Keratinocyte (primary cell): ENCODE results near the gene ANTXR2. TPM values are rescaled to one million over a fixed set of nuclear protein-coding genes. Genes with fewer than 3 reads are reported as not detected.
"Not testable (repeated sequence)": the region's sequence is repeated elsewhere in the genome, so short reads cannot be mapped to it uniquely, and the experiment has no call there.

Experiments used
- DNase-seq: peaks from one replicate; pipeline ENCODE4 v3.0.0-alpha.2; 2011; ENCODE audit warnings: low read depth, missing footprints, low spot score
- FAIRE-seq: peaks from 2 replicates; lab custom pipeline; 2011; peaks lifted over from hg19 to GRCh38; lab: Jason Lieb, UNC
- H2AFZ ChIP-seq: 2 replicates; pipeline ENCODE4 v1.6.0; 2012; ENCODE audit warnings: low read length, control low read depth, inconsistent platforms; ENCODE audit not compliant: control insufficient read depth
- H3K27ac ChIP-seq: 2 replicates; pipeline ENCODE4 v1.5.1; 2011; ENCODE audit warnings: low read length; ENCODE audit not compliant: control insufficient read depth, insufficient read depth
- H3K27me3 ChIP-seq: 3 replicates; pipeline ENCODE4 v1.6.0; 2011; ENCODE audit warnings: low read length; ENCODE audit not compliant: control insufficient read depth, insufficient read depth; ENCODE audit errors: extremely low read depth
- H3K36me3 ChIP-seq, 2 experiments: 2 replicates in 1 of 2; 3 replicates in 1 of 2; pipeline ENCODE4 v1.5.1; 2011; ENCODE audit warnings: low read length in 2 of 2, mild to moderate bottlenecking in 1 of 2; ENCODE audit not compliant: control insufficient read depth in 2 of 2, insufficient read depth in 2 of 2; ENCODE audit errors: extremely low read depth in 1 of 2
- H3K4me1 ChIP-seq: 3 replicates; pipeline ENCODE4 v1.5.1; 2011; ENCODE audit warnings: low read length; ENCODE audit not compliant: control insufficient read depth, insufficient read depth; ENCODE audit errors: extremely low read depth
- H3K4me2 ChIP-seq: 3 replicates; pipeline ENCODE4 v1.6.0; 2011; ENCODE audit warnings: low read depth, low read length; ENCODE audit not compliant: control insufficient read depth, insufficient read depth; ENCODE audit errors: extremely low read depth
- H3K4me3 ChIP-seq, 3 experiments: fragments of 200-600 bp in 1 of 3; sonication (generic) in 1 of 3; 2 replicates in 2 of 3; 3 replicates in 1 of 3; pipeline ENCODE4 v1.5.1; 2011 to 2016; ENCODE audit warnings: low read length in 3 of 3, mild to moderate bottlenecking in 3 of 3, control low read depth in 2 of 3, inconsistent platforms in 1 of 3, low read depth in 1 of 3, mixed read lengths in 1 of 3, mixed run types in 1 of 3, moderate library complexity in 1 of 3; ENCODE audit not compliant: control insufficient read depth in 2 of 3, insufficient read depth in 2 of 3; ENCODE audit errors: extremely low read depth in 1 of 3
- H3K79me2 ChIP-seq: 2 replicates; pipeline ENCODE4 v1.6.0; 2012; ENCODE audit warnings: low read length; ENCODE audit not compliant: control insufficient read depth, insufficient read depth
- H3K9ac ChIP-seq: 3 replicates; pipeline ENCODE4 v1.6.0; 2011; ENCODE audit warnings: low read length; ENCODE audit not compliant: control insufficient read depth, insufficient read depth; ENCODE audit errors: extremely low read depth
- H3K9me1 ChIP-seq: 3 replicates; pipeline ENCODE4 v1.6.0; 2011; ENCODE audit warnings: low read length; ENCODE audit not compliant: control insufficient read depth, insufficient read depth; ENCODE audit errors: extremely low read depth
- H3K9me3 ChIP-seq: 2 replicates; pipeline ENCODE4 v1.5.1; 2012; ENCODE audit warnings: low read depth, low read length; ENCODE audit not compliant: control insufficient read depth
- H4K20me1 ChIP-seq: 3 replicates; pipeline ENCODE4 v1.6.0; 2011; ENCODE audit warnings: low read length; ENCODE audit not compliant: control insufficient read depth, insufficient read depth; ENCODE audit errors: extremely low read depth
- EZH2 ChIP-seq: IDR thresholded peaks from one replicate; pipeline ENCODE4 v1.6.1; 2012; ENCODE audit warnings: inconsistent platforms, mild to moderate bottlenecking, low read length, moderate library complexity
- dilution Hi-C: fragments of 300-500 bp; cut with MboI; formaldehyde crosslinking; loops from one replicate; pipeline ENCODE4 v1.7.0; 2020; ENCODE audit warnings: low sequenced_read_pairs; ENCODE audit not compliant: extremely low pct_ligation_motif_present
- polyA plus RNA-seq, 5 experiments: library from polyadenylated mRNA; depleted of rRNA in 3 of 5; stranded (reverse) in 3 of 5; stranded (forward) in 1 of 5; unstranded in 1 of 5; fragments of >200 nt; gene quantifications; 1 replicate in 1 of 5; 2 replicates in 3 of 5; 3 replicates in 1 of 5; pipeline versions ENCODE4 v1.2.1 to v1.2.3, GENCODE V29; 2011 to 2012; ENCODE audit warnings: missing spikeins in 2 of 5, low read depth in 1 of 5, low replicate concordance in 1 of 5
- TF ChIP-seq, protein P1 (sequence below), 3 experiments: IDR thresholded peaks in 1 of 3; conservative IDR thresholded peaks in 1 of 3; optimal IDR thresholded peaks in 1 of 3; 2 replicates in 2 of 3; 3 replicates in 1 of 3; pipeline versions ENCODE3 to v1.5.1; 2011; ENCODE audit warnings: low read length in 3 of 3, mild to moderate bottlenecking in 3 of 3, moderate library complexity in 2 of 3, control low read depth in 1 of 3, inconsistent platforms in 1 of 3; ENCODE audit not compliant: insufficient read depth in 2 of 3; ENCODE audit errors: extremely low read depth in 1 of 3

ANTXR2 gene
- polyA plus RNA-seq, 1 donor (not counting 4 experiments of a cell fraction or from before 2014, with no cell fraction given) = 89.1 TPM

DNA sequence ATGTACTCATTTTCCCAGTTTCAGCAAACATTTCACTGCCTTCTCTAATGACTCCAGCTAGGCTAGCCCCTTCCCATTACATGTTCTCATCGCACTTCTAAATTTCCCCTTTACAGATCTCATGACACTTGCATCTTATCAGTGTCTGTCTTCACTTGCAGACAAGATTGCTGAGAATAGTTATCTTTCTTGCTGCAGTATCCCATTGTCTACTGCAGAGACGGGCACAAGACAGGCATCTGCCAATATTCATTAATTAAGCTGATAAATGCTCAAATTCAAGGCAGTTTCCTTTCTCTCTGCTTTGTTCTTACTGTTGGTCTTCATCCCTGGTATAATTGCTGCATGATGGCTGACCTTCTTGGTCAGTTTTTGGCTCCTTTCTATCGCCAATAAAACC, 175.9 kb downstream of the ANTXR2 start:
- DNase-seq (no peak), FAIRE-seq (no peak)
- H3K27me3 ChIP-seq = no peaks in the 10 kb centered on the region
- no peak overlapping the region for H2AFZ ChIP-seq
- no peaks in the 10 kb centered on the region for H3K9me3 ChIP-seq
- H3K79me2 ChIP-seq = no peaks in the 10 kb centered on the region
- TF ChIP-seq, protein P1, sequence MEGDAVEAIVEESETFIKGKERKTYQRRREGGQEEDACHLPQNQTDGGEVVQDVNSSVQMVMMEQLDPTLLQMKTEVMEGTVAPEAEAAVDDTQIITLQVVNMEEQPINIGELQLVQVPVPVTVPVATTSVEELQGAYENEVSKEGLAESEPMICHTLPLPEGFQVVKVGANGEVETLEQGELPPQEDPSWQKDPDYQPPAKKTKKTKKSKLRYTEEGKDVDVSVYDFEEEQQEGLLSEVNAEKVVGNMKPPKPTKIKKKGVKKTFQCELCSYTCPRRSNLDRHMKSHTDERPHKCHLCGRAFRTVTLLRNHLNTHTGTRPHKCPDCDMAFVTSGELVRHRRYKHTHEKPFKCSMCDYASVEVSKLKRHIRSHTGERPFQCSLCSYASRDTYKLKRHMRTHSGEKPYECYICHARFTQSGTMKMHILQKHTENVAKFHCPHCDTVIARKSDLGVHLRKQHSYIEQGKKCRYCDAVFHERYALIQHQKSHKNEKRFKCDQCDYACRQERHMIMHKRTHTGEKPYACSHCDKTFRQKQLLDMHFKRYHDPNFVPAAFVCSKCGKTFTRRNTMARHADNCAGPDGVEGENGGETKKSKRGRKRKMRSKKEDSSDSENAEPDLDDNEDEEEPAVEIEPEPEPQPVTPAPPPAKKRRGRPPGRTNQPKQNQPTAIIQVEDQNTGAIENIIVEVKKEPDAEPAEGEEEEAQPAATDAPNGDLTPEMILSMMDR (optimal IDR thresholded peaks at IDR 0.05 in 1 of 3, IDR thresholded peaks at IDR 0.05 in 1 of 3, conservative IDR thresholded peaks at IDR 0.05 in 1 of 3; ENCODE audit: extremely low read depth in 1 of 3, insufficient read depth in 2 of 3, low read length in 3 of 3) = no peak
- no peak for TF ChIP-seq EZH2
- dilution Hi-C loops = no loop called here
- H3K9ac ChIP-seq = no peak overlapping the region
- H3K4me2 ChIP-seq = no peak overlapping the region
- H3K4me3 ChIP-seq = no peak overlapping the region
- H3K9me1 ChIP-seq = no peaks in the 10 kb centered on the region
- H4K20me1 ChIP-seq = no peaks in the 10 kb centered on the region
- H3K4me1 ChIP-seq = no peaks in the 10 kb centered on the region
- H3K36me3 ChIP-seq = no peaks in the 10 kb centered on the region
- no peak overlapping the region for H3K27ac ChIP-seq

DNA sequence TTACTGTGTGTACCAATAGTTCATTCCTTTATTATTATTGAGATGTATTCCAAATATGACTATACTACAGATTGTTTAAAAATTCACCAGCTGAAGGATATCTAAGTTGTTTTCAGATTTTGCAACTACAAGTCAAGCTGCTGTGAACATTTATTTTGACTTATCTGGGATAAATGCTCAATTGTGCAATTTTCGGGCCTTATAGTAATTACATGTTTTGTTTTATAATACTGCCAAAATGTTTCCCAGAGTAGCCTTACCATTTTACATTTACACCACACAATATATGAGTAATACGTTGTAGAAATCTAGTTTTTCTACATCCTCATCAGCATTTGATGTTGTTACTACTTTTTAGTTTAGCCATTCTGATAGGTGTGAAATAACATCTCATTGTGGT, 179.6 kb downstream of the ANTXR2 start:
- Histone ChIP-seq H3K9ac (no peak overlapping the region), H3K27me3 (no peaks in the 10 kb centered on the region), H4K20me1 (no peaks in the 10 kb centered on the region), H3K79me2 (no peaks in the 10 kb centered on the region), H3K9me3 (no peaks in the 10 kb centered on the region), H3K27ac (no peak overlapping the region), H2AFZ (no peak overlapping the region), H3K4me3 (no peak overlapping the region), H3K4me2 (no peak overlapping the region), H3K36me3 (no peaks in the 10 kb centered on the region), H3K4me1 (no peaks in the 10 kb centered on the region), H3K9me1 (no peaks in the 10 kb centered on the region)
- TF ChIP-seq, protein P1 (optimal IDR thresholded peaks at IDR 0.05 in 1 of 3, IDR thresholded peaks at IDR 0.05 in 1 of 3, conservative IDR thresholded peaks at IDR 0.05 in 1 of 3; ENCODE audit: extremely low read depth in 1 of 3, insufficient read depth in 2 of 3, low read length in 3 of 3) = no peak
- no peak for TF ChIP-seq EZH2
- dilution Hi-C loops = no loop called here
- DNase-seq (no peak), FAIRE-seq (no peak)

DNA sequence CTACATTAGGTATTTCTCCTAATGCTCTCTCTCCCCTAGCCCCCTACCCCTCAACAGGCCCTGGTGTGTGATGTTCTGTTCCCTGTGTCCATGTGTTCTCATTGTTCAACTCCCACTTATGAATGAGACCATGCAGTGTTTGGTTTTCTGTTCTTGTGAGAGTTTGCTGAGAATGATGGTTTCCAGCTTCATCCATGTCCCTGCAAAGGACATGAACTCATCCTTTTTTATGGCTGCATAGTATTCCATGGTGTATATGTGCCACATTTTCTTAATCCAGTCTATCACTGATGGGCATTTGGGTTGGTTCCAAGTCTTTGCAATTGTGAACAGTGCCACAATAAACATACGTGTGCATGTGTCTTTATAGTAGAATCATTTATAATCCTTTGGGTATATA, 184.0 kb downstream of the ANTXR2 start:
- H3K4me2 ChIP-seq, H3K27ac ChIP-seq, FAIRE-seq, H3K4me1 ChIP-seq, H3K27me3 ChIP-seq, H3K9me1 ChIP-seq, DNase-seq, H3K79me2 ChIP-seq, dilution Hi-C loops, H4K20me1 ChIP-seq, H2AFZ ChIP-seq, H3K9ac ChIP-seq, H3K4me3 ChIP-seq, H3K36me3 ChIP-seq, H3K9me3 ChIP-seq: not testable (repeated sequence)
